Ishikawa (cell line): ENCODE results near the gene ANKAR.

Source experiments
- EP300 ChIP-seq: IDR thresholded peaks from 2 replicates; pipeline ENCODE4 v1.6.1; 2012; ENCODE audit warnings: borderline replicate concordance
- REST ChIP-seq: IDR thresholded peaks from 2 replicates; pipeline ENCODE4 v1.6.1; 2012; ENCODE audit warnings: low read depth, mild to moderate bottlenecking
- TEAD4 ChIP-seq: IDR thresholded peaks from 2 replicates; pipeline ENCODE4 v1.6.1; 2012
- YY1 ChIP-seq: IDR thresholded peaks from 2 replicates; pipeline ENCODE4 v1.6.1; 2012; ENCODE audit warnings: low read depth
- TF ChIP-seq, protein P1 (sequence below): IDR thresholded peaks from 2 replicates; pipeline ENCODE4 v1.6.1; 2012

GRCh38 chr2:189698020-189698887 lies 23.8 kb downstream of the ANKAR start:
- TF ChIP-seq TEAD4 (no peak), YY1 (no peak), REST (no peak), EP300 (no peak)
- TF ChIP-seq, protein P1, sequence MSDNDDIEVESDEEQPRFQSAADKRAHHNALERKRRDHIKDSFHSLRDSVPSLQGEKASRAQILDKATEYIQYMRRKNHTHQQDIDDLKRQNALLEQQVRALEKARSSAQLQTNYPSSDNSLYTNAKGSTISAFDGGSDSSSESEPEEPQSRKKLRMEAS = no peak
